HepG2 (cell line): ENCODE data around the gene TAF12. TPM values are rescaled to one million over a fixed set of nuclear protein-coding genes. Genes with fewer than 3 reads are reported as not detected.

ENCODE experiments used
- ATF7-NPFF ChIP-seq: sonication (generic); formaldehyde crosslinking; IDR thresholded peaks from 2 replicates; pipeline ENCODE4 v1.8.1; 2023; ENCODE audit warnings: mild to moderate bottlenecking, low read depth, missing genetic modification reagents, moderate library complexity
- CENPT ChIP-seq: sonication (generic); formaldehyde crosslinking; IDR thresholded peaks from 2 replicates; pipeline ENCODE4 v1.8.0; 2022; ENCODE audit warnings: low read depth, mild to moderate bottlenecking, moderate library complexity, missing genetic modification reagents
- DMAP1 ChIP-seq: IDR thresholded peaks from 2 replicates; pipeline ENCODE4 v1.6.1; 2016
- FOSL1 ChIP-seq: sonication (generic); formaldehyde crosslinking; IDR thresholded peaks from 2 replicates; pipeline ENCODE4 v1.9.0; 2021; ENCODE audit warnings: missing genetic modification reagents, borderline replicate concordance
- ISX ChIP-seq: sonication (generic); formaldehyde crosslinking; conservative IDR thresholded peaks from 2 replicates; pipeline ENCODE4 v1.5.0; 2020; ENCODE audit warnings: missing genetic modification reagents
- MED1 ChIP-seq: sonication (generic); formaldehyde crosslinking; IDR thresholded peaks from 2 replicates; pipeline ENCODE4 v1.4.0; 2020; ENCODE audit warnings: missing genetic modification reagents
- PAWR ChIP-seq: sonication (generic); formaldehyde crosslinking; IDR thresholded peaks from 2 replicates; pipeline ENCODE4 v1.4.0; 2020; ENCODE audit warnings: missing genetic modification reagents, mild to moderate bottlenecking, borderline replicate concordance
- POLR2G ChIP-seq: fragments of 200-400 bp; formaldehyde crosslinking; IDR thresholded peaks from 2 replicates; pipeline ENCODE4 v1.6.1; 2018; ENCODE audit warnings: mild to moderate bottlenecking, low read depth, low read length, moderate library complexity
- RBFOX2 ChIP-seq: fragments of 200-400 bp; formaldehyde crosslinking; IDR thresholded peaks from 2 replicates; pipeline ENCODE4 v1.6.1; 2017; ENCODE audit warnings: low read depth, mild to moderate bottlenecking, low read length
- ZFP90 ChIP-seq: sonication (generic); formaldehyde crosslinking; IDR thresholded peaks from 2 replicates; pipeline ENCODE4 v1.8.0; 2022; ENCODE audit warnings: missing genetic modification reagents, mild to moderate bottlenecking, inconsistent platforms, borderline replicate concordance
- ZFY ChIP-seq: sonication (generic); formaldehyde crosslinking; IDR thresholded peaks from 2 replicates; pipeline ENCODE4 v1.4.0; 2020; ENCODE audit warnings: missing genetic modification reagents
- ZMYM4 ChIP-seq: sonication (generic); formaldehyde crosslinking; IDR thresholded peaks from 2 replicates; pipeline ENCODE4 v1.8.1; 2023; ENCODE audit warnings: mild to moderate bottlenecking, missing genetic modification reagents
- ZNF12 ChIP-seq: sonication (generic); formaldehyde crosslinking; IDR thresholded peaks from 2 replicates; pipeline ENCODE4 v1.5.0; 2020; ENCODE audit warnings: missing genetic modification reagents
- polyA plus RNA-seq, 8 experiments: library from polyadenylated mRNA; depleted of rRNA in 3 of 8; stranded (reverse) in 7 of 8; unstranded in 1 of 8; fragments of >200 nt; fragmentation: Illumina TruSeq in 4 of 8; extraction: Trizol in 4 of 8; gene quantifications; 2 replicates each; pipeline versions ENCODE4 v1.2.1 to v1.2.3, GENCODE V29; 2011 to 2016; ENCODE audit warnings: low read depth in 4 of 8, missing spikeins in 1 of 8, mixed read lengths in 1 of 8; ENCODE audit not compliant: insufficient read depth in 1 of 8
- total RNA-seq, 5 experiments: library from RNA; depleted of rRNA; stranded (reverse); fragments of >200 nt; fragmentation: Illumina TruSeq; extraction: Trizol; gene quantifications; 2 replicates each; pipeline ENCODE4 v1.2.3, GENCODE V29; 2016; ENCODE audit warnings: low read depth in 1 of 5
- TF ChIP-seq, protein P1 (sequence below): sonication (generic); formaldehyde crosslinking; IDR thresholded peaks from 2 replicates; pipeline ENCODE4 v1.5.1; 2020; ENCODE audit warnings: missing genetic modification reagents, mild to moderate bottlenecking, borderline replicate concordance
- TF ChIP-seq, protein P2 (sequence below): sonication (generic); formaldehyde crosslinking; IDR thresholded peaks from 2 replicates; pipeline ENCODE4 v1.8.0; 2022; ENCODE audit warnings: mild to moderate bottlenecking, missing genetic modification reagents, borderline replicate concordance
- TF ChIP-seq, protein P3 (sequence below): IDR thresholded peaks from 2 replicates; pipeline ENCODE4 v1.6.1; 2016; ENCODE audit warnings: missing biosample characterization, missing genetic modification reagents, low read depth
- TF ChIP-seq, protein P4 (sequence below): sonication (generic); formaldehyde crosslinking; IDR thresholded peaks from 2 replicates; pipeline ENCODE4 v1.5.1; 2020; ENCODE audit warnings: mild to moderate bottlenecking, missing genetic modification reagents, moderate library complexity

The TAF12 gene
- total and polyA plus RNA-seq, 2 of the 13 experiments (the other 11 are each of a cell fraction or from before 2014, with no cell fraction given) = 16.3 to 17.1 TPM

DNA sequence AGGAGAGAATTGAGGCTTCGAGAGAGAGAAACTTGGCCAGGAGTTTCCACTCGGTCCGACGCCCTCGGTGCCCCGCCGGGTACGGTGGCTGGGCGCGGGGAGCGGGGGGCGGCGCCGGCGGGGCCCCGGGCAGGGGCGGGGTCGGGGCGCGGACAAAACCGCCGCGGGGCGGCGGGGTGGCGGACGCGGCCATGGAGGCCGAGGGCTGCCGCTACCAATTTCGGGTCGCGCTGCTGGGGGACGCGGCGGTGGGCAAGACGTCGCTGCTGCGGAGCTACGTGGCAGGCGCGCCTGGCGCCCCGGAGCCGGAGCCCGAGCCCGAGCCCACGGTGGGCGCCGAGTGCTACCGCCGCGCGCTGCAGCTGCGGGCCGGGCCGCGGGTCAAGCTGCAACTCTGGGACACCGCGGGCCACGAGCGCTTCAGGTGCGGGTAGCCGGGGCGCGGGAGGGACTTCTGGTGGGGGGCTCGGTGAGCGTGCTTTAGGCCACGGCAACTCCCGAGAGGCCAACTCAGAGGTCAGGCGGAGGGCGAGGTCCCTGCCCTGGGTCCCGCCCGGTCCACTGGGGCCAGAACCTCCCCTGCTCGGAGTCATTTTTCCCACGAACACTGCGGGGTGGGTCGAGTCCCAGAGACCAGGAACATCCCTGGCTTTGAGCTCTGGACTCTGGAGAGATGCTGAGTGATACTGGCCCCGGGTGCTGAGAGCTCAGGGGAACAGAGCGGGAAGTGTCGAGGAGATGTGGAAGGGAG is 50.4 kb downstream of the TAF12 start (continued):
- TF ChIP-seq, protein P1, sequence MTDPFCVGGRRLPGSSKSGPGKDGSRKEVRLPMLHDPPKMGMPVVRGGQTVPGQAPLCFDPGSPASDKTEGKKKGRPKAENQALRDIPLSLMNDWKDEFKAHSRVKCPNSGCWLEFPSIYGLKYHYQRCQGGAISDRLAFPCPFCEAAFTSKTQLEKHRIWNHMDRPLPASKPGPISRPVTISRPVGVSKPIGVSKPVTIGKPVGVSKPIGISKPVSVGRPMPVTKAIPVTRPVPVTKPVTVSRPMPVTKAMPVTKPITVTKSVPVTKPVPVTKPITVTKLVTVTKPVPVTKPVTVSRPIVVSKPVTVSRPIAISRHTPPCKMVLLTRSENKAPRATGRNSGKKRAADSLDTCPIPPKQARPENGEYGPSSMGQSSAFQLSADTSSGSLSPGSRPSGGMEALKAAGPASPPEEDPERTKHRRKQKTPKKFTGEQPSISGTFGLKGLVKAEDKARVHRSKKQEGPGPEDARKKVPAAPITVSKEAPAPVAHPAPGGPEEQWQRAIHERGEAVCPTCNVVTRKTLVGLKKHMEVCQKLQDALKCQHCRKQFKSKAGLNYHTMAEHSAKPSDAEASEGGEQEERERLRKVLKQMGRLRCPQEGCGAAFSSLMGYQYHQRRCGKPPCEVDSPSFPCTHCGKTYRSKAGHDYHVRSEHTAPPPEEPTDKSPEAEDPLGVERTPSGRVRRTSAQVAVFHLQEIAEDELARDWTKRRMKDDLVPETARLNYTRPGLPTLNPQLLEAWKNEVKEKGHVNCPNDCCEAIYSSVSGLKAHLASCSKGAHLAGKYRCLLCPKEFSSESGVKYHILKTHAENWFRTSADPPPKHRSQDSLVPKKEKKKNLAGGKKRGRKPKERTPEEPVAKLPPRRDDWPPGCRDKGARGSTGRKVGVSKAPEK (CRISPR knock-in tag) = no peak
- TF ChIP-seq ZNF12 (CRISPR knock-in tag) = no peak
- TF ChIP-seq RBFOX2 = peak; percentile 76
- TF ChIP-seq ZMYM4 (CRISPR knock-in tag) = 0 out of 2 replicates have a peak, but pooled peaks have one; percentile 23
- 0 out of 2 replicates have a peak, but pooled peaks have one; percentile 13 for TF ChIP-seq DMAP1 (CRISPR knock-in tag)
- no peak for TF ChIP-seq FOSL1 (CRISPR knock-in tag)
- TF ChIP-seq, protein P2, sequence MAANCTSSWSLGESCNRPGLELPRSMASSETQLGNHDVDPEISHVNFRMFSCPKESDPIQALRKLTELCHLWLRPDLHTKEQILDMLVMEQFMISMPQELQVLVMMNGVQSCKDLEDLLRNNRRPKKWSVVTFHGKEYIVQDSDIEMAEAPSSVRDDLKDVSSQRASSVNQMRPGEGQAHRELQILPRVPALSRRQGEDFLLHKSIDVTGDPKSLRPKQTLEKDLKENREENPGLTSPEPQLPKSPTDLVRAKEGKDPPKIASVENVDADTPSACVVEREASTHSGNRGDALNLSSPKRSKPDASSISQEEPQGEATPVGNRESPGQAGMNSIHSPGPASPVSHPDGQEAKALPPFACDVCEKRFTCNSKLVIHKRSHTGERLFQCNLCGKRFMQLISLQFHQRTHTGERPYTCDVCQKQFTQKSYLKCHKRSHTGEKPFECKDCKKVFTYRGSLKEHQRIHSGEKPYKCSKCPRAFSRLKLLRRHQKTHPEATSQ (CRISPR knock-in tag) = no peak
- peak; percentile 55; the same call in 1 of the 2 replicates for TF ChIP-seq CENPT (CRISPR knock-in tag)
- TF ChIP-seq ZFP90 (CRISPR knock-in tag) = peak; percentile 25; the same call in 1 of the 2 replicates
- TF ChIP-seq ISX = 0 out of 2 replicates have a peak, but pooled peaks have one; percentile 19
- peak; percentile 13; the same call in 1 of the 2 replicates for TF ChIP-seq MED1 (CRISPR knock-in tag)
- TF ChIP-seq ZFY (CRISPR knock-in tag) = peak; percentile 72
- TF ChIP-seq, protein P3, sequence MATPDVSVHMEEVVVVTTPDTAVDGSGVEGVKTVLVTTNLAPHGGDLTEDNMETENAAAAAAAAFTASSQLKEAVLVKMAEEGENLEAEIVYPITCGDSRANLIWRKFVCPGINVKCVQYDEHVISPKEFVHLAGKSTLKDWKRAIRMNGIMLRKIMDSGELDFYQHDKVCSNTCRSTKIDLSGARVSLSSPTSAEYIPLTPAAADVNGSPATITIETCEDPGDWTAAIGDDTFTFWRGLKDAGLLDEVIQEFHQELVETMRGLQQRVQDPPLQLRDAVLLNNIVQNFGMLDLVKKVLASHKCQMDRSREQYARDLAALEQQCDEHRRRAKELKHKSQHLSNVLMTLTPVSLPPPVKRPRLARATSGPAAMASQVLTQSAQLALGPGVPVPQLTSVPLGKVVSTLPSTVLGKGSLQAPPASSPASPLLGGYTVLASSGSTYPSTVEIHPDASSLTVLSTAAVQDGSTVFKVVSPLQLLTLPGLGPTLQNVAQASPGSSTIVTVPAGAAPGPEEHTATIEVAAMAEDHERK (CRISPR knock-in tag) = no peak
- peak; percentile 75; the same call in 1 of the 2 replicates for TF ChIP-seq ATF7-NPFF
- TF ChIP-seq POLR2G = 0 out of 2 replicates have a peak, but pooled peaks have one; percentile 54
- no peak for TF ChIP-seq PAWR
- TF ChIP-seq, protein P4, sequence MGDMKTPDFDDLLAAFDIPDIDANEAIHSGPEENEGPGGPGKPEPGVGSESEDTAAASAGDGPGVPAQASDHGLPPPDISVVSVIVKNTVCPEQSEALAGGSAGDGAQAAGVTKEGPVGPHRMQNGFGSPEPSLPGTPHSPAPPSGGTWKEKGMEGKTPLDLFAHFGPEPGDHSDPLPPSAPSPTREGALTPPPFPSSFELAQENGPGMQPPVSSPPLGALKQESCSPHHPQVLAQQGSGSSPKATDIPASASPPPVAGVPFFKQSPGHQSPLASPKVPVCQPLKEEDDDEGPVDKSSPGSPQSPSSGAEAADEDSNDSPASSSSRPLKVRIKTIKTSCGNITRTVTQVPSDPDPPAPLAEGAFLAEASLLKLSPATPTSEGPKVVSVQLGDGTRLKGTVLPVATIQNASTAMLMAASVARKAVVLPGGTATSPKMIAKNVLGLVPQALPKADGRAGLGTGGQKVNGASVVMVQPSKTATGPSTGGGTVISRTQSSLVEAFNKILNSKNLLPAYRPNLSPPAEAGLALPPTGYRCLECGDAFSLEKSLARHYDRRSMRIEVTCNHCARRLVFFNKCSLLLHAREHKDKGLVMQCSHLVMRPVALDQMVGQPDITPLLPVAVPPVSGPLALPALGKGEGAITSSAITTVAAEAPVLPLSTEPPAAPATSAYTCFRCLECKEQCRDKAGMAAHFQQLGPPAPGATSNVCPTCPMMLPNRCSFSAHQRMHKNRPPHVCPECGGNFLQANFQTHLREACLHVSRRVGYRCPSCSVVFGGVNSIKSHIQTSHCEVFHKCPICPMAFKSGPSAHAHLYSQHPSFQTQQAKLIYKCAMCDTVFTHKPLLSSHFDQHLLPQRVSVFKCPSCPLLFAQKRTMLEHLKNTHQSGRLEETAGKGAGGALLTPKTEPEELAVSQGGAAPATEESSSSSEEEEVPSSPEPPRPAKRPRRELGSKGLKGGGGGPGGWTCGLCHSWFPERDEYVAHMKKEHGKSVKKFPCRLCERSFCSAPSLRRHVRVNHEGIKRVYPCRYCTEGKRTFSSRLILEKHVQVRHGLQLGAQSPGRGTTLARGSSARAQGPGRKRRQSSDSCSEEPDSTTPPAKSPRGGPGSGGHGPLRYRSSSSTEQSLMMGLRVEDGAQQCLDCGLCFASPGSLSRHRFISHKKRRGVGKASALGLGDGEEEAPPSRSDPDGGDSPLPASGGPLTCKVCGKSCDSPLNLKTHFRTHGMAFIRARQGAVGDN (CRISPR knock-in tag) = no peak; the same call in 1 of the 2 replicates
